ENCODE data around the gene RHOG. TPM values are rescaled to one million over a fixed set of nuclear protein-coding genes. Genes with fewer than 3 reads are reported as not detected.

RHOG gene
- total and polyA plus RNA-seq, 9 of the 15 experiments (the other 6 are each of a cell fraction or from before 2014, with no cell fraction given): 22.6 to 162 (median 80.3) TPM

DNA sequence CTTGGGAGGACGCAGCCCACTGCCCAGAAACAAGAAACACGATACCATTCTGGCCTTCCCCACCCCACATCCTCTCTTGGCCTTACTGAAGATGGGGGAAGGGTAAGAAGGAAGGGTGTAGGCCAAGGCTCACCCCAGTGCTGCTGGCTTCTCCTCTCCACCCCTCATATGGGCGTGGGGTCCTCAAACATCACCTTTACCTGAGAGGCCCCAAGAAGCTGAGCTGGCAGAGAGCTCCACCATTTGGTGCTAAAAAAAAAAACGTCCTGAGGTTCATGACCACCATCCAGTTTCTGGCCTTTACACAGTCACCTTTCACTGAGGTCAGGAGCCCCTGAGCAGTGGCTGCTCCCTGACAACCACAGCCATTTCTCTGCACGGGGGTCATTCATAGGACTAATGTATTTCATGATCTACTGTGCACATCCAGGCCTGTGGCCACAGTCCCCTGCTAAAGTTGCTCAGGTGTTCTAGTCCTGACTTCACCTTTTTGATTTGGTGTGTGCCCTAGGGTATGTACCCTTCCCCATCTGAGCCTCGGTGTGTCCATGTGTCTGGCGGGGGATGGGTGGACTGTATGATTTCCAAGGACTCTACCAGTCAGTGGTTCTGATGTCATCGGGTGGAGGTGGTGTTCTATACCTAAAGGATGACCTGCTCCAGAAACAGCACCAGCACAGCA is 15.1 kb downstream of the RHOG start (continued):
- TF ChIP-seq, protein P1, sequence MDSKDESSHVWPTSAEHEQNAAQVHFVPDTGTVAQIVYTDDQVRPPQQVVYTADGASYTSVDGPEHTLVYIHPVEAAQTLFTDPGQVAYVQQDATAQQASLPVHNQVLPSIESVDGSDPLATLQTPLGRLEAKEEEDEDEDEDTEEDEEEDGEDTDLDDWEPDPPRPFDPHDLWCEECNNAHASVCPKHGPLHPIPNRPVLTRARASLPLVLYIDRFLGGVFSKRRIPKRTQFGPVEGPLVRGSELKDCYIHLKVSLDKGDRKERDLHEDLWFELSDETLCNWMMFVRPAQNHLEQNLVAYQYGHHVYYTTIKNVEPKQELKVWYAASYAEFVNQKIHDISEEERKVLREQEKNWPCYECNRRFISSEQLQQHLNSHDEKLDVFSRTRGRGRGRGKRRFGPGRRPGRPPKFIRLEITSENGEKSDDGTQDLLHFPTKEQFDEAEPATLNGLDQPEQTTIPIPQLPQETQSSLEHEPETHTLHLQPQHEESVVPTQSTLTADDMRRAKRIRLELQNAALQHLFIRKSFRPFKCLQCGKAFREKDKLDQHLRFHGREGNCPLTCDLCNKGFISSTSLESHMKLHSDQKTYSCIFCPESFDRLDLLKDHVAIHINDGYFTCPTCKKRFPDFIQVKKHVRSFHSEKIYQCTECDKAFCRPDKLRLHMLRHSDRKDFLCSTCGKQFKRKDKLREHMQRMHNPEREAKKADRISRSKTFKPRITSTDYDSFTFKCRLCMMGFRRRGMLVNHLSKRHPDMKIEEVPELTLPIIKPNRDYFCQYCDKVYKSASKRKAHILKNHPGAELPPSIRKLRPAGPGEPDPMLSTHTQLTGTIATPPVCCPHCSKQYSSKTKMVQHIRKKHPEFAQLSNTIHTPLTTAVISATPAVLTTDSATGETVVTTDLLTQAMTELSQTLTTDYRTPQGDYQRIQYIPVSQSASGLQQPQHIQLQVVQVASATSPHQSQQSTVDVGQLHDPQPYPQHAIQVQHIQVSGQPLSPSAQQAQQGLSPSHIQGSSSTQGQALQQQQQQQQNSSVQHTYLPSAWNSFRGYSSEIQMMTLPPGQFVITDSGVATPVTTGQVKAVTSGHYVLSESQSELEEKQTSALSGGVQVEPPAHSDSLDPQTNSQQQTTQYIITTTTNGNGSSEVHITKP (IDR thresholded peaks at IDR 0.05; ENCODE audit: partially characterized antibody): no peak
- no peak for TF ChIP-seq ELF2 (CRISPR knock-in tag; IDR thresholded peaks at IDR 0.05)
- TF ChIP-seq HOXB6 (CRISPR knock-in tag; IDR thresholded peaks at IDR 0.05; ENCODE audit: borderline replicate concordance): no peak
- TF ChIP-seq ZNF76 (CRISPR knock-in tag; IDR thresholded peaks at IDR 0.05; ENCODE audit: borderline replicate concordance): 0 out of 2 replicates have a peak, but pooled peaks have one; percentile 57
- TF ChIP-seq ELF1 (tag; IDR thresholded peaks at IDR 0.05): no peak
- TF ChIP-seq, protein P2, sequence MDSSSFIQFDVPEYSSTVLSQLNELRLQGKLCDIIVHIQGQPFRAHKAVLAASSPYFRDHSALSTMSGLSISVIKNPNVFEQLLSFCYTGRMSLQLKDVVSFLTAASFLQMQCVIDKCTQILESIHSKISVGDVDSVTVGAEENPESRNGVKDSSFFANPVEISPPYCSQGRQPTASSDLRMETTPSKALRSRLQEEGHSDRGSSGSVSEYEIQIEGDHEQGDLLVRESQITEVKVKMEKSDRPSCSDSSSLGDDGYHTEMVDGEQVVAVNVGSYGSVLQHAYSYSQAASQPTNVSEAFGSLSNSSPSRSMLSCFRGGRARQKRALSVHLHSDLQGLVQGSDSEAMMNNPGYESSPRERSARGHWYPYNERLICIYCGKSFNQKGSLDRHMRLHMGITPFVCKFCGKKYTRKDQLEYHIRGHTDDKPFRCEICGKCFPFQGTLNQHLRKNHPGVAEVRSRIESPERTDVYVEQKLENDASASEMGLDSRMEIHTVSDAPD (CRISPR knock-in tag; IDR thresholded peaks at IDR 0.05): no peak
- TF ChIP-seq, protein P3, sequence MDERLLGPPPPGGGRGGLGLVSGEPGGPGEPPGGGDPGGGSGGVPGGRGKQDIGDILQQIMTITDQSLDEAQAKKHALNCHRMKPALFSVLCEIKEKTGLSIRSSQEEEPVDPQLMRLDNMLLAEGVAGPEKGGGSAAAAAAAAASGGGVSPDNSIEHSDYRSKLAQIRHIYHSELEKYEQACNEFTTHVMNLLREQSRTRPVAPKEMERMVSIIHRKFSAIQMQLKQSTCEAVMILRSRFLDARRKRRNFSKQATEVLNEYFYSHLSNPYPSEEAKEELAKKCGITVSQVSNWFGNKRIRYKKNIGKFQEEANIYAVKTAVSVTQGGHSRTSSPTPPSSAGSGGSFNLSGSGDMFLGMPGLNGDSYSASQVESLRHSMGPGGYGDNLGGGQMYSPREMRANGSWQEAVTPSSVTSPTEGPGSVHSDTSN (CRISPR knock-in tag; IDR thresholded peaks at IDR 0.05; ENCODE audit: low read depth): no peak
- TF ChIP-seq, protein P3 (tag; conservative IDR thresholded peaks at IDR 0.05; ENCODE audit: low read depth): no peak
- TF ChIP-seq RHOXF2B (CRISPR knock-in tag; conservative IDR thresholded peaks at IDR 0.05): 0 out of 2 replicates have a peak, but pooled peaks have one; percentile 11
- TF ChIP-seq PURB (CRISPR knock-in tag; IDR thresholded peaks at IDR 0.05; ENCODE audit: low read depth): no peak
- TF ChIP-seq, protein P4, sequence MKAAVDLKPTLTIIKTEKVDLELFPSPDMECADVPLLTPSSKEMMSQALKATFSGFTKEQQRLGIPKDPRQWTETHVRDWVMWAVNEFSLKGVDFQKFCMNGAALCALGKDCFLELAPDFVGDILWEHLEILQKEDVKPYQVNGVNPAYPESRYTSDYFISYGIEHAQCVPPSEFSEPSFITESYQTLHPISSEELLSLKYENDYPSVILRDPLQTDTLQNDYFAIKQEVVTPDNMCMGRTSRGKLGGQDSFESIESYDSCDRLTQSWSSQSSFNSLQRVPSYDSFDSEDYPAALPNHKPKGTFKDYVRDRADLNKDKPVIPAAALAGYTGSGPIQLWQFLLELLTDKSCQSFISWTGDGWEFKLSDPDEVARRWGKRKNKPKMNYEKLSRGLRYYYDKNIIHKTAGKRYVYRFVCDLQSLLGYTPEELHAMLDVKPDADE (conservative IDR thresholded peaks at IDR 0.05; ENCODE audit: control insufficient read depth, low read depth, low read length): no peak
- no peak for TF ChIP-seq JUND (IDR thresholded peaks at IDR 0.05; ENCODE audit: borderline replicate concordance, low read depth, low read length)
- TF ChIP-seq JUND (tag; IDR thresholded peaks at IDR 0.05; ENCODE audit: borderline replicate concordance, low read depth, low read length): no peak; the same call in 2 of the 3 replicates
- TF ChIP-seq TCF3 (CRISPR knock-in tag; IDR thresholded peaks at IDR 0.05): no peak
- TF ChIP-seq GABPB1 (CRISPR knock-in tag; IDR thresholded peaks at IDR 0.05): no peak
- no peak for TF ChIP-seq KDM5B (IDR thresholded peaks at IDR 0.05; ENCODE audit: insufficient replicate concordance, low read depth, low read length)
- no peak for TF ChIP-seq NR4A1 (CRISPR knock-in tag; IDR thresholded peaks at IDR 0.05)
- TF ChIP-seq NR4A1 (tag; IDR thresholded peaks at IDR 0.05): no peak
- TF ChIP-seq U2AF1 (optimal IDR thresholded peaks at IDR 0.05; ENCODE audit: low read depth, low read length): no peak

All from K562 (cell line).